Neural progenitor cell (in vitro differentiated cells): Measurements from ENCODE around the gene SLC29A1. TPM values are rescaled to one million over a fixed set of nuclear protein-coding genes. Genes with fewer than 3 reads are reported as not detected.

Source experiments
- DNase-seq: peaks from one replicate; pipeline ENCODE4 v3.0.0-alpha.2; 2016; ENCODE audit warnings: low spot score
- H2AFZ ChIP-seq: fragments of 200-600 bp; sonication (generic); replicated peaks from 2 replicates; pipeline ENCODE4 v1.6.1; 2016; ENCODE audit warnings: antibody characterized with exemption
- H3F3A ChIP-seq: fragments of 200-600 bp; sonication (generic); 2 replicates; pipeline ENCODE4 v1.6.1; 2016; ENCODE audit warnings: antibody characterized with exemption, low read depth
- H3K27ac ChIP-seq: fragments of 200-600 bp; sonication (generic); 2 replicates; pipeline ENCODE4 v1.5.1; 2016; ENCODE audit warnings: mild to moderate bottlenecking
- H3K27me3 ChIP-seq: fragments of 200-600 bp; sonication (generic); 2 replicates; pipeline ENCODE4 v1.6.1; 2016; ENCODE audit warnings: mild to moderate bottlenecking, moderate library complexity
- H3K36me3 ChIP-seq: fragments of 200-600 bp; sonication (generic); 2 replicates; pipeline ENCODE4 v1.5.1; 2016
- H3K4me1 ChIP-seq: fragments of 200-600 bp; sonication (generic); 2 replicates; pipeline ENCODE4 v1.6.1; 2016; ENCODE audit warnings: mixed run types
- H3K4me2 ChIP-seq: fragments of 200-600 bp; sonication (generic); 2 replicates; pipeline ENCODE4 v1.6.1; 2016
- H3K4me3 ChIP-seq: fragments of 200-600 bp; sonication (generic); 2 replicates; pipeline ENCODE4 v1.5.1; 2016
- H3K79me2 ChIP-seq: fragments of 200-600 bp; sonication (generic); 2 replicates; pipeline ENCODE4 v1.6.1; 2016; ENCODE audit warnings: low read depth
- H3K9ac ChIP-seq: fragments of 200-600 bp; sonication (generic); 2 replicates; pipeline ENCODE4 v1.6.1; 2016
- H3K9me3 ChIP-seq: fragments of 200-600 bp; sonication (generic); 2 replicates; pipeline ENCODE4 v1.5.1; 2016; ENCODE audit warnings: low read depth
- H4K20me1 ChIP-seq: fragments of 200-600 bp; sonication (generic); 2 replicates; pipeline ENCODE4 v1.6.1; 2016; ENCODE audit warnings: low read depth
- H3K27ac Mint-ChIP-seq: 3 replicates; pipeline ENCODE4 v1.8.0; 2021; ENCODE audit warnings: mixed read lengths
- H3K27me3 Mint-ChIP-seq: 2 replicates; pipeline ENCODE4 v1.8.0; 2022; ENCODE audit warnings: low read depth, mild to moderate bottlenecking, inconsistent platforms, moderate library complexity, mixed read lengths; ENCODE audit not compliant: insufficient read depth
- H3K36me3 Mint-ChIP-seq: 3 replicates; pipeline ENCODE4 v1.8.0; 2021; ENCODE audit warnings: mixed read lengths
- H3K4me1 Mint-ChIP-seq: 3 replicates; pipeline ENCODE4 v1.8.0; 2021; ENCODE audit warnings: mixed read lengths
- H3K4me3 Mint-ChIP-seq: 3 replicates; pipeline ENCODE4 v1.8.0; 2021; ENCODE audit warnings: mild to moderate bottlenecking, moderate library complexity, mixed read lengths
- H3K9me3 Mint-ChIP-seq: 3 replicates; pipeline ENCODE4 v1.8.0; 2020; ENCODE audit warnings: mixed read lengths
- EZH2 ChIP-seq: fragments of 200-600 bp; sonication (generic); IDR thresholded peaks from 2 replicates; pipeline ENCODE4 v1.6.1; 2017; ENCODE audit warnings: antibody characterized with exemption, mild to moderate bottlenecking, moderate library complexity
- EZH2phosphoT487 ChIP-seq: fragments of 200-600 bp; sonication (generic); IDR thresholded peaks from 2 replicates; pipeline ENCODE4 v1.6.1; 2017; ENCODE audit warnings: antibody characterized with exemption
- total RNA-seq: library from RNA; depleted of rRNA; stranded (reverse); fragments of >200 nt; gene quantifications from 2 replicates; pipeline ENCODE4 v1.2.3, GENCODE V29; 2015; ENCODE audit warnings: low replicate concordance
- TF ChIP-seq, protein P1 (sequence below): fragments of 200-600 bp; sonication (generic); IDR thresholded peaks from 2 replicates; pipeline ENCODE4 v1.5.1; 2017; ENCODE audit warnings: antibody characterized with exemption, mild to moderate bottlenecking

Gene SLC29A1
- total RNA-seq, 1 donor from 2014 or later: 34.8 TPM

- Mint-ChIP-seq H3K4me3 (peak overlapping the region; percentile 99), H3K4me1 (peaks cover 34% of the 10 kb centered on the region), H3K36me3 (peaks cover 27% of the 10 kb centered on the region), H3K9me3 (no peaks in the 10 kb centered on the region), H3K27ac (peak overlapping the region; percentile 97), H3K27me3 (peaks cover 21% of the 10 kb centered on the region)
- Histone ChIP-seq H3K36me3 (peaks cover 18% of the 10 kb centered on the region), H2AFZ (peak overlapping the region; percentile 84), H3K27ac (peak overlapping the region; percentile 82), H3K4me3 (peak overlapping the region; percentile 95), H3K4me1 (peaks cover 31% of the 10 kb centered on the region), H3K79me2 (peaks cover 46% of the 10 kb centered on the region), H3K9me3 (no peaks in the 10 kb centered on the region), H3F3A (peaks cover 60% of the 10 kb centered on the region), H4K20me1 (peaks cover 41% of the 10 kb centered on the region), H3K9ac (peak overlapping the region; percentile 43), H3K27me3 (no peaks in the 10 kb centered on the region), H3K4me2 (peak overlapping the region; percentile 81)
- peak; percentile 95 for DNase-seq
- TF ChIP-seq, protein P1, sequence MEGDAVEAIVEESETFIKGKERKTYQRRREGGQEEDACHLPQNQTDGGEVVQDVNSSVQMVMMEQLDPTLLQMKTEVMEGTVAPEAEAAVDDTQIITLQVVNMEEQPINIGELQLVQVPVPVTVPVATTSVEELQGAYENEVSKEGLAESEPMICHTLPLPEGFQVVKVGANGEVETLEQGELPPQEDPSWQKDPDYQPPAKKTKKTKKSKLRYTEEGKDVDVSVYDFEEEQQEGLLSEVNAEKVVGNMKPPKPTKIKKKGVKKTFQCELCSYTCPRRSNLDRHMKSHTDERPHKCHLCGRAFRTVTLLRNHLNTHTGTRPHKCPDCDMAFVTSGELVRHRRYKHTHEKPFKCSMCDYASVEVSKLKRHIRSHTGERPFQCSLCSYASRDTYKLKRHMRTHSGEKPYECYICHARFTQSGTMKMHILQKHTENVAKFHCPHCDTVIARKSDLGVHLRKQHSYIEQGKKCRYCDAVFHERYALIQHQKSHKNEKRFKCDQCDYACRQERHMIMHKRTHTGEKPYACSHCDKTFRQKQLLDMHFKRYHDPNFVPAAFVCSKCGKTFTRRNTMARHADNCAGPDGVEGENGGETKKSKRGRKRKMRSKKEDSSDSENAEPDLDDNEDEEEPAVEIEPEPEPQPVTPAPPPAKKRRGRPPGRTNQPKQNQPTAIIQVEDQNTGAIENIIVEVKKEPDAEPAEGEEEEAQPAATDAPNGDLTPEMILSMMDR: peak; percentile 48
- TF ChIP-seq EZH2 (no peak), EZH2phosphoT487 (no peak)
Measured at GRCh38 chr6:44245912-44246662, 22.7 kb downstream of the SLC29A1 start.

- Mint-ChIP-seq H3K4me3 (peak within 1 kb of the TSS; percentile 99), H3K36me3 (peaks cover 33% of the 10 kb centered on the region), H3K9me3 (no peaks in the 10 kb centered on the region), H3K27ac (peak within 1 kb of the TSS; percentile 97), H3K4me1 (peaks cover 36% of the 10 kb centered on the region), H3K27me3 (peaks cover 23% of the 10 kb centered on the region)
- peak; percentile 97 for DNase-seq
- Histone ChIP-seq H2AFZ (peak within 1 kb of the TSS; percentile 84), H3K27ac (peak within 1 kb of the TSS; percentile 82), H4K20me1 (peaks cover 48% of the 10 kb centered on the region), H3K9me3 (no peaks in the 10 kb centered on the region), H3K27me3 (no peaks in the 10 kb centered on the region), H3K4me2 (peak within 1 kb of the TSS; percentile 81), H3K4me3 (peak within 1 kb of the TSS; percentile 95), H3K36me3 (peaks cover 25% of the 10 kb centered on the region), H3K4me1 (peaks cover 31% of the 10 kb centered on the region), H3K9ac (peak within 1 kb of the TSS; percentile 88), H3K79me2 (peaks cover 53% of the 10 kb centered on the region), H3F3A (peaks cover 67% of the 10 kb centered on the region)
- no peak for TF ChIP-seq EZH2phosphoT487
- TF ChIP-seq EZH2: no peak
Measured at GRCh38 chr6:44246663-44247337, 23.4 kb downstream of the SLC29A1 start, which contains the start of gene HSP90AB1. HSP90AB1 (plus strand) TSS chr6:44247101; CDS start chr6:44248630, 1,529 bp downstream.

GRCh38 chr6:44247338-44248302, 24.2 kb downstream of the SLC29A1 start:
- TF ChIP-seq EZH2 (no peak), EZH2phosphoT487 (no peak)
- TF ChIP-seq, protein P1: no peak
- Histone ChIP-seq H3K27ac (peak overlapping the region; percentile 47), H3F3A (peaks cover 71% of the 10 kb centered on the region), H3K4me2 (peak overlapping the region; percentile 81), H3K36me3 (peaks cover 30% of the 10 kb centered on the region), H4K20me1 (peaks cover 57% of the 10 kb centered on the region), H2AFZ (no peak overlapping the region), H3K79me2 (peaks cover 61% of the 10 kb centered on the region), H3K9me3 (no peaks in the 10 kb centered on the region), H3K9ac (peak overlapping the region; percentile 88), H3K4me1 (peaks cover 31% of the 10 kb centered on the region), H3K4me3 (peak overlapping the region; percentile 95), H3K27me3 (no peaks in the 10 kb centered on the region)
- Mint-ChIP-seq H3K4me3 (peak overlapping the region; percentile 99), H3K27me3 (peaks cover 25% of the 10 kb centered on the region), H3K27ac (peak overlapping the region; percentile 97), H3K4me1 (peaks cover 36% of the 10 kb centered on the region), H3K36me3 (peaks cover 38% of the 10 kb centered on the region), H3K9me3 (no peaks in the 10 kb centered on the region)
- DNase-seq: peak; percentile 63
